Spleen (tissue), 11 donors: ENCODE data around the gene CDC42BPG. TPM values are rescaled to one million over a fixed set of nuclear protein-coding genes. Genes with fewer than 3 reads are reported as not detected.
A peak's percentile ranks its signal among the peaks of the same experiment; 100 is the strongest.

Source experiments
- DNase-seq: peaks from one replicate; pipeline ENCODE4 v3.0.0-alpha.2; 2020
- H3K27ac ChIP-seq, 8 donors: fragments of 200-600 bp; sonication (generic) in 7 of 8; 1 replicate in 4 of 8; 2 replicates in 4 of 8; pipeline versions ENCODE4 v1.5.0 to v1.8.0; 2016 to 2021; ENCODE audit warnings: inconsistent platforms in 4 of 8, mild to moderate bottlenecking in 4 of 8, moderate library complexity in 1 of 8
- H3K27me3 ChIP-seq, 7 donors: fragments of 200-600 bp; sonication (generic) in 6 of 7; replicated peaks in 1 of 7; 1 replicate in 4 of 7; 2 replicates in 3 of 7; pipeline versions ENCODE4 v1.5.0 to v1.8.0; 2016 to 2021; ENCODE audit warnings: inconsistent platforms in 3 of 7, mild to moderate bottlenecking in 1 of 7
- H3K36me3 ChIP-seq, 6 donors: fragments of 200-600 bp; sonication (generic) in 5 of 6; 1 replicate in 4 of 6; 2 replicates in 2 of 6; pipeline versions ENCODE4 v1.5.0 to v1.8.0; 2016 to 2021; ENCODE audit warnings: inconsistent platforms in 2 of 6
- H3K4me1 ChIP-seq, 6 donors: fragments of 200-600 bp; sonication (generic) in 5 of 6; 1 replicate in 3 of 6; 2 replicates in 3 of 6; pipeline versions ENCODE4 v1.5.0 to v1.8.0; 2016 to 2021; ENCODE audit warnings: inconsistent platforms in 3 of 6
- H3K4me3 ChIP-seq, 8 donors: fragments of 200-600 bp; sonication (generic) in 7 of 8; 1 replicate in 4 of 8; 2 replicates in 4 of 8; pipeline versions ENCODE4 v1.5.0 to v1.8.0; 2016 to 2021; ENCODE audit warnings: inconsistent platforms in 4 of 8, mild to moderate bottlenecking in 4 of 8, moderate library complexity in 2 of 8
- H3K9me3 ChIP-seq, 8 donors: fragments of 200-600 bp; sonication (generic) in 7 of 8; 1 replicate in 4 of 8; 2 replicates in 4 of 8; pipeline versions ENCODE4 v1.5.0 to v1.8.0; 2016 to 2021; ENCODE audit warnings: inconsistent platforms in 4 of 8
- POLR2A ChIP-seq, 3 donors: fragments of 450-650 bp; IDR thresholded peaks; one replicate each; pipeline ENCODE4 v1.5.1; 2017; ENCODE audit warnings: antibody characterized with exemption in 3 of 3, mild to moderate bottlenecking in 1 of 3
- POLR2AphosphoS5 ChIP-seq, 3 donors: sonication (generic); formaldehyde crosslinking; IDR thresholded peaks; one replicate each; pipeline ENCODE4 v1.5.1; 2017; ENCODE audit warnings: antibody characterized with exemption in 3 of 3
- WGBS, 5 donors: extraction: QIAGEN DNeasy Blood & Tissue Kit in 3 of 5; methylation state at CpG; one replicate each; pipeline versions ENCODE4 v1.1.5 to v1.1.7; 2013 to 2018; 5-methylcytosine and 5-hydroxymethylcytosine counted together
- intact Hi-C: fragments of 100-400 bp; cut with DNase I; formaldehyde crosslinking; loops from one replicate; pipeline ENCODE4 v1.15.0; 2023; ENCODE audit warnings: low total_unique reads
- polyA plus RNA-seq, 3 donors: library from polyadenylated mRNA; stranded (reverse); fragments of 200-250 nt; gene quantifications; one replicate each; pipeline ENCODE4 v1.2.1, GENCODE V29; 2013
- total RNA-seq, 7 donors: library from RNA; depleted of rRNA in 3 of 7; stranded (reverse); fragments of >200 nt in 3 of 7; fragmentation: NEBNext Ultra II Directional in 4 of 7; extraction: Animal tissue kit (Norgen Biotek cat#: 25700) in 4 of 7; gene quantifications; one replicate each; pipeline versions ENCODE4 v1.1.0 to v1.2.1, GENCODE V29; 2016 to 2021
- TF ChIP-seq, protein P1 (sequence below), 11 experiments: fragments of 200-600 bp in 7 of 11; fragments of 450-650 bp in 4 of 11; sonication (generic) in 4 of 11; IDR thresholded peaks in 8 of 11; conservative IDR thresholded peaks in 3 of 11; 1 replicate in 7 of 11; 2 replicates in 4 of 11; pipeline versions ENCODE4 v1.4.0 to v1.8.0; 2016 to 2021; ENCODE audit warnings: antibody characterized with exemption in 11 of 11, inconsistent platforms in 4 of 11, mild to moderate bottlenecking in 1 of 11
- donor health status: healthy with polysubstance abuse.
- donor health status: DM: no; HTN: no; CAD: no; lungs with moderate emphysema.
- donor health status: DM: no; HTN: no; CAD: no.
- donor health status: Bipolar disorder and iron deficiency.
- donor health status: healthy.
- donor health status: DM: no; HTN: no; CAD: no.
- donor health status: DM: yes; HTN: yes; CAD: no.

The CDC42BPG gene
- total and polyA plus RNA-seq, 10 donors, result 0.74 to 4.6 (median 2.5) TPM

DNA sequence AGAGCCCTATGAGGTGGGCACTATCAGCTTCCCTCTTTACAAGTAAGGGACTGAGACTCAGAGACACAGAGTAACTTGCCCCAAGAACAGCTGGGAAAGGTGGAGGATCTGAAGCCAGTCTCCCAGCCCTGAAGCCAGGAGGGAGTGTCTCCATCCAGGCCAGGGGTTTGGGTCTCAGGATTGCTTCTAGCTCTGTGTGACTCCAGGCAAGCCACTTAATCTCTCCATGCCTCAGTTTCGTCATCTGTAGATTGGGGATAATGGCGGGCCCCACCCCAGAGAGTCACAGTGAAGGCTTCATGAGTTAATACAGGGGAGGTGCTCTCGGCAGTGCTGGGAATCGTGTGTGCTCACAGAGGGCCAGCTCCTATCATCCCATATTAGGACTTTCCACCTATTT is 52.0 kb downstream of the CDC42BPG start:
- H3K27ac ChIP-seq, result peak overlapping the region in 7 of 8 donors; percentile 61 to 94 (median 85)
- H3K9me3 ChIP-seq, result no peaks in the 10 kb centered on the region
- TF ChIP-seq POLR2AphosphoS5 (IDR thresholded peaks at IDR 0.05) (no peak), POLR2A (IDR thresholded peaks at IDR 0.05) (no peak)
- TF ChIP-seq, protein P1, sequence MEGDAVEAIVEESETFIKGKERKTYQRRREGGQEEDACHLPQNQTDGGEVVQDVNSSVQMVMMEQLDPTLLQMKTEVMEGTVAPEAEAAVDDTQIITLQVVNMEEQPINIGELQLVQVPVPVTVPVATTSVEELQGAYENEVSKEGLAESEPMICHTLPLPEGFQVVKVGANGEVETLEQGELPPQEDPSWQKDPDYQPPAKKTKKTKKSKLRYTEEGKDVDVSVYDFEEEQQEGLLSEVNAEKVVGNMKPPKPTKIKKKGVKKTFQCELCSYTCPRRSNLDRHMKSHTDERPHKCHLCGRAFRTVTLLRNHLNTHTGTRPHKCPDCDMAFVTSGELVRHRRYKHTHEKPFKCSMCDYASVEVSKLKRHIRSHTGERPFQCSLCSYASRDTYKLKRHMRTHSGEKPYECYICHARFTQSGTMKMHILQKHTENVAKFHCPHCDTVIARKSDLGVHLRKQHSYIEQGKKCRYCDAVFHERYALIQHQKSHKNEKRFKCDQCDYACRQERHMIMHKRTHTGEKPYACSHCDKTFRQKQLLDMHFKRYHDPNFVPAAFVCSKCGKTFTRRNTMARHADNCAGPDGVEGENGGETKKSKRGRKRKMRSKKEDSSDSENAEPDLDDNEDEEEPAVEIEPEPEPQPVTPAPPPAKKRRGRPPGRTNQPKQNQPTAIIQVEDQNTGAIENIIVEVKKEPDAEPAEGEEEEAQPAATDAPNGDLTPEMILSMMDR (IDR thresholded peaks at IDR 0.05 in 8 of 11, conservative IDR thresholded peaks at IDR 0.05 in 3 of 11), result no peak
- H3K27me3 ChIP-seq, result no peaks in the 10 kb centered on the region
- no peak for DNase-seq
- no peak overlapping the region for H3K4me3 ChIP-seq
- H3K36me3 ChIP-seq, result peaks cover 0 to 94% (median 55%) of the 10 kb centered on the region in 6 donors
- intact Hi-C loops, result no loop called here
- peaks cover 6 to 73% (median 52%) of the 10 kb centered on the region in 6 donors for H3K4me1 ChIP-seq
- WGBS, 5 donors, result 78 to 94% (median 90%) methylated on average over 2 to 4 of the region's 4 CpGs

DNA sequence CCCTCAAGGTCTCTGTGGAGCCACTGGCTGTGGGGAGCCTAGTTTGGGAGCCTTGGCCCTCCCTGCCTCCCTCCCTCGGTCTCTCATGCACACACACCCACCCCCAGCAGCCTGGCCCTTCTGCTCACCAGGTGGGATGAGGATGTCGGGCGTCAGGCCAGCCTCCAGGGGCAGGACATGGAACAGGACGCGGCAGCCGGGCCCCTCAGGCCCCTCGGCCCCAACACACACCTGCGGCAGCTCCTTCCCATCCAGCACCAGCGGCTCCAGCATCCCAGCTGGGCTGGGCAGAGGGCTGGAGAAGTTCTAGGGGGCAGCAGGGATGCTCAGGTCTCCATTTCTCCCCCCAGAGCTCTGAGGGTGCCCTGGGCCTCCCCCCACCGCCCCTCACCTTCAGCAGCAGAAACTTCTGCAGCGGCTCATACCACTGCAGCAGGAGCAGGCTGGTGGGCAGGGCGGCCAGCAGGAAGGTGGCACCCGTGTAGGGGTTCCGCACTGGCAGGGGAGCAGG is 52.6 kb downstream of the CDC42BPG start:
- TF ChIP-seq POLR2AphosphoS5 (IDR thresholded peaks at IDR 0.05) (peak in 1 of 3 donors; percentile 24), POLR2A (IDR thresholded peaks at IDR 0.05) (no peak)
- Histone ChIP-seq H3K36me3 (peaks cover 0 to 87% (median 49%) of the 10 kb centered on the region in 6 donors), H3K27ac (peak overlapping the region in 6 of 8 donors; percentile 61 to 94 (median 86)), H3K9me3 (no peaks in the 10 kb centered on the region), H3K4me1 (peaks cover 6 to 71% (median 50%) of the 10 kb centered on the region in 6 donors), H3K27me3 (no peaks in the 10 kb centered on the region), H3K4me3 (no peak overlapping the region)
- intact Hi-C loops, result no loop called here
- WGBS, 5 donors, result 78 to 100% (median 92%) methylated on average over 6 to 14 of the region's 14 CpGs
- peak; percentile 66 for DNase-seq

DNA sequence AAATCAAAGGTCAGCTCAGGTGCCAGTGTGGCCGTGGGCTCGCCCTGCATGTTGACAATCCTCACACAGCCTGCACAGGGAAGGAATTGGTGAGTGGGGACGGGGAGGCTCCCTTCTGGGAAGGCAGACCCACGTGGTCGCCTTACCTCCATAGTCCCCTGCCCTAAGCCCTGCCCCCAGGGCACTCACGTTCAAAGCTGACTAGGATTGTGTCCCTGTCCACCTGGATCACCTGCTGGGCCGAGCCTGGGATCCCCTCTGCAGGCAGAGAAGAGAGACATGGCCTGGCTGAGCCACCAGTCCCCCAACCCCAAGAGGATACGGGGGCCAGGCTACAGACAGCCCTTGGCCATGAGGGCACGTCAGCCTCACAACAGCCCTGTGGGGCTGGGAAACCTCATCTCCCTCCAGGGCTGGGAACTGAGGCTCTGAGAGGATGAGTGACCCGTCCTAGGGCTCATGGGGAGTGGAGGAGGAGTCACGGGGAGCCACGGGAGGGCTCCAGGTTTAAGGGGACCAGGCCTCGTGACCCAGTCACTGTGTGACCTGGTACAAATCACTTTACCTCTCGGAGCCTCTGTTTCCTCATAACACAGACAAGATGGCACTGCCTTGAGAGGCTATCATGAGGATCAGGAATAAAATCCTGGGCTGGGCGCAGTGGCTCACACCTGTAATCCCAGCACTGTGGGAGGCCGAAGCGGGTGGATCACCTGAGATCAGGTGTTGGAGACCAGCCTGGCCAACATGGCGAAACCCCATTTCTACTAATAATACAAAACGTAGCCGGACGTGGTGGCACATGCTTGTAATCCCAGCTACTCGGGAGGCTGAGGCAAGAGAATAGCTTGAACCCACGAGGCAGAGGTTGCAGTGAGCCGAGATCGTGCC is 54.0 kb downstream of the CDC42BPG start:
- H3K27me3 ChIP-seq, result no peaks in the 10 kb centered on the region
- no peak overlapping the region for H3K4me3 ChIP-seq
- WGBS, 5 donors, result 91 to 95% (median 94%) methylated on average over 12 to 25 of the region's 25 CpGs
- peak overlapping the region in 2 of 8 donors; percentile 56 to 86 for H3K27ac ChIP-seq
- H3K36me3 ChIP-seq, result peaks cover 0 to 78% (median 41%) of the 10 kb centered on the region in 6 donors
- peaks cover 0 to 58% (median 37%) of the 10 kb centered on the region in 6 donors for H3K4me1 ChIP-seq
- intact Hi-C loops, result no loop called here
- DNase-seq, result peak; percentile 66
- no peaks in the 10 kb centered on the region for H3K9me3 ChIP-seq
- TF ChIP-seq POLR2A (IDR thresholded peaks at IDR 0.05), result no peak
- TF ChIP-seq, protein P1 (IDR thresholded peaks at IDR 0.05 in 8 of 11, conservative IDR thresholded peaks at IDR 0.05 in 3 of 11), result no peak
- no peak for TF ChIP-seq POLR2AphosphoS5 (IDR thresholded peaks at IDR 0.05)

DNA sequence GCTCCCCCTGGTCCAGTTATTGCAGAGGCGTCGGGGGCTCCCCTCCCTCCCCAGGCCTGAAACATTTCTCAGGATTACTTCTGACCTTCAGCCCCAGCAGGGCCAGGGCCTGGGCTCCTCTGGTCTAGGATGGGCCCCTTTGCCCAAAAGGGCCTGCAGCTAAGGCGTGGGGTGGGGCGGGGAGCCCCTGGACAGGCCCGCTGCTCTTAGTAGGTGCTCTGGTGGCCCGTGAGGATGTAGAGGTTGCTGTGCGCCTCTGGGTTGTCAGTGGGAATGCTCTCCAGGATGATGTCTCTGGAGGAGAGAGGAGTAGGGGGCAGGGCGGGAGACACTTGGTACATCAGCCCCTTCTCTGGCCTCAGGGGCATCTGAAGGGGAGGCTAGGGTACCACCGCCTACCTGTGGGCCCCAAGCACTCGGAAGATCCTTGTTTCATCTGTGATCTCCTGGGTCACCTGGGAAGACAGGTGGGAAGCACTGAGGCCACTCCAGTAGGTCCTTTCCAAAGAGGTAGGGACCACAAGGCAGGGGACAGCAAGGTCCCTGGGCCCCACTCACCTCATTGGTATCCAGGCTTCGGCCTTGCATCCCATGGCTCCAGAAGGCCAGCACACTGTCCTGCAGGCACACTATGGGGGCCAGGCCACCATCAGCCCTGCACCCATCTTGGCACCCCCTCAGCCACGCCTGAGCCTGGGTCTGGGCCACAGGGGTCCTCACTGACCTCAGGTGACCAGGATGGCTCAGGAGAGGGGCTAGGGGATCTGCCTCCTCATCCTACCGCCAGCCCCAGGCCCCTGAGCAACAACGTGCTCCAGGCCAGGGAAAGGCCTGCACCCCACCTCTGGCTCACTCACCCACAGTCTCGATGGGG is 54.9 kb downstream of the CDC42BPG start:
- peaks cover 0 to 49% (median 32%) of the 10 kb centered on the region in 6 donors for H3K4me1 ChIP-seq
- peak overlapping the region in 2 of 8 donors; percentile 56 to 86 for H3K27ac ChIP-seq
- no peaks in the 10 kb centered on the region for H3K9me3 ChIP-seq
- no peak overlapping the region for H3K4me3 ChIP-seq
- peaks cover 0 to 69% (median 41%) of the 10 kb centered on the region in 6 donors for H3K36me3 ChIP-seq
- DNase-seq, result peak; percentile 69
- 88 to 95% (median 93%) methylated on average over 10 to 15 of the region's 15 CpGs for WGBS, 5 donors
- intact Hi-C loops, result loop anchor here (10.0 kb wide), 1 partner anchor 55 kb away; the partner anchor contains the start of gene CDC42BPG
- no peaks in the 10 kb centered on the region for H3K27me3 ChIP-seq
- TF ChIP-seq POLR2A (IDR thresholded peaks at IDR 0.05), result no peak
- peak in 1 of 3 donors; percentile 21 for TF ChIP-seq POLR2AphosphoS5 (IDR thresholded peaks at IDR 0.05)
- TF ChIP-seq, protein P1 (IDR thresholded peaks at IDR 0.05 in 8 of 11, conservative IDR thresholded peaks at IDR 0.05 in 3 of 11), result no peak
